GM12874 (cell line): Measurements from ENCODE around the gene CDR2.

Source experiments
- CTCF ChIP-seq: IDR thresholded peaks from 2 replicates; pipeline ENCODE4 v1.5.1; 2011; ENCODE audit warnings: low read depth, mild to moderate bottlenecking, control low read depth, low read length, moderate library complexity; ENCODE audit not compliant: insufficient read depth

Gene CDR2

GRCh38 chr16:22388101-22388644, 13.8 kb upstream of the CDR2 start:
- no peak for TF ChIP-seq CTCF

GRCh38 chr16:22386976-22387375, 12.6 kb upstream of the CDR2 start:
- no peak for TF ChIP-seq CTCF

- TF ChIP-seq CTCF = no peak
Measured at GRCh38 chr16:22385196-22385595, 10.8 kb upstream of the CDR2 start.

GRCh38 chr16:22383827-22384226, 9.4 kb upstream of the CDR2 start:
- TF ChIP-seq CTCF = no peak

- TF ChIP-seq CTCF = no peak
Measured at GRCh38 chr16:22381392-22381791, 7.0 kb upstream of the CDR2 start.

- no peak for TF ChIP-seq CTCF
Measured at GRCh38 chr16:22380529-22380928, 6.1 kb upstream of the CDR2 start.

GRCh38 chr16:22379656-22380055, 5.2 kb upstream of the CDR2 start:
- no peak for TF ChIP-seq CTCF
